ENCODE measurements around the gene SRGAP1. TPM values are rescaled to one million over a fixed set of nuclear protein-coding genes. Genes with fewer than 3 reads are reported as not detected.

The SRGAP1 gene
- total RNA-seq, 1 donor from 2014 or later, result 2.3 TPM

GRCh38 chr12:63942464-63943241, 98.2 kb downstream of the SRGAP1 start:
- H3K27ac ChIP-seq (replicated peaks), result no peak overlapping the region
- H3K36me3 ChIP-seq, result no peaks in the 10 kb centered on the region
- H3K27me3 ChIP-seq (ENCODE audit: low read depth), result no peaks in the 10 kb centered on the region
- intact Hi-C loops (cut with micrococcal nuclease), result no loop called here
- no peak overlapping the region for H3K4me3 ChIP-seq
- no peak for DNase-seq
- peaks cover 42% of the 10 kb centered on the region for H3K4me1 ChIP-seq
- no peaks in the 10 kb centered on the region for H3K9me3 ChIP-seq (replicated peaks)
- no peak for TF ChIP-seq CTCF (IDR thresholded peaks at IDR 0.05; ENCODE audit: borderline replicate concordance)

- H3K27ac ChIP-seq (replicated peaks), result no peak overlapping the region
- intact Hi-C loops (cut with micrococcal nuclease), result no loop called here
These were observed 99.6 kb downstream of the SRGAP1 start for GRCh38 chr12:63944034-63944579.

GRCh38 chr12:63944586-63945228, 100.2 kb downstream of the SRGAP1 start:
- intact Hi-C loops (cut with micrococcal nuclease), result no loop called here
- no peaks in the 10 kb centered on the region for H3K27me3 ChIP-seq (ENCODE audit: low read depth)
- H3K36me3 ChIP-seq, result no peaks in the 10 kb centered on the region
- DNase-seq, result no peak
- H3K4me3 ChIP-seq, result no peak overlapping the region
- no peaks in the 10 kb centered on the region for H3K9me3 ChIP-seq (replicated peaks)
- peaks cover 36% of the 10 kb centered on the region for H3K4me1 ChIP-seq
- H3K27ac ChIP-seq (replicated peaks), result peak overlapping the region; percentile 21
- TF ChIP-seq CTCF (IDR thresholded peaks at IDR 0.05; ENCODE audit: borderline replicate concordance), result no peak

More at GRCh38 chr12:63944034-63944579, 99.6 kb downstream of the SRGAP1 start:
- Histone ChIP-seq H3K36me3 (no peaks in the 10 kb centered on the region), H3K9me3 (replicated peaks) (no peaks in the 10 kb centered on the region), H3K27me3 (ENCODE audit: low read depth) (no peaks in the 10 kb centered on the region), H3K4me3 (no peak overlapping the region), H3K4me1 (peaks cover 37% of the 10 kb centered on the region)
- DNase-seq, result no peak
- TF ChIP-seq CTCF (IDR thresholded peaks at IDR 0.05; ENCODE audit: borderline replicate concordance), result no peak

GRCh38 chr12:63945777-63946176, 101.3 kb downstream of the SRGAP1 start:
- H3K4me3 ChIP-seq, result no peak overlapping the region
- H3K4me1 ChIP-seq, result peaks cover 35% of the 10 kb centered on the region
- intact Hi-C loops (cut with micrococcal nuclease), result no loop called here
- DNase-seq, result no peak
- H3K36me3 ChIP-seq, result no peaks in the 10 kb centered on the region
- H3K9me3 ChIP-seq (replicated peaks), result no peaks in the 10 kb centered on the region
- no peak overlapping the region for H3K27ac ChIP-seq (replicated peaks)
- no peaks in the 10 kb centered on the region for H3K27me3 ChIP-seq (ENCODE audit: low read depth)
- TF ChIP-seq CTCF (IDR thresholded peaks at IDR 0.05; ENCODE audit: borderline replicate concordance), result no peak

GRCh38 chr12:63948211-63948610, 103.7 kb downstream of the SRGAP1 start:
- Histone ChIP-seq H3K27ac (replicated peaks) (no peak overlapping the region), H3K36me3 (no peaks in the 10 kb centered on the region), H3K27me3 (ENCODE audit: low read depth) (no peaks in the 10 kb centered on the region), H3K4me3 (no peak overlapping the region), H3K9me3 (replicated peaks) (no peaks in the 10 kb centered on the region), H3K4me1 (peaks cover 21% of the 10 kb centered on the region)
- DNase-seq, result no peak
- intact Hi-C loops (cut with micrococcal nuclease), result no loop called here
- no peak for TF ChIP-seq CTCF (IDR thresholded peaks at IDR 0.05; ENCODE audit: borderline replicate concordance)

All from left ventricle myocardium inferior (tissue), 1 donor.